GF-D8 (cell line): ENCODE results near the gene PALB2.

Experiments used
- DNase-seq: peaks from one replicate; lab custom pipeline; 2025; lab: John Stamatoyannopoulos, UW

Gene PALB2

GRCh38 chr16:23581764-23582163, 59.3 kb downstream of the PALB2 start:
- DNase-seq: no peak

- no peak for DNase-seq
Observed at GRCh38 chr16:23580391-23580790, 60.7 kb downstream of the PALB2 start.

GRCh38 chr16:23579371-23579770, 61.7 kb downstream of the PALB2 start:
- DNase-seq: no peak

- no peak for DNase-seq
Observed at GRCh38 chr16:23578101-23578830, 62.8 kb downstream of the PALB2 start.

GRCh38 chr16:23577493-23577892, 63.6 kb downstream of the PALB2 start:
- DNase-seq: no peak

GRCh38 chr16:23575834-23576233, 65.3 kb downstream of the PALB2 start:
- DNase-seq: no peak

GRCh38 chr16:23573817-23574216, 67.3 kb downstream of the PALB2 start:
- no peak for DNase-seq

GRCh38 chr16:23572394-23572793, 68.7 kb downstream of the PALB2 start:
- no peak for DNase-seq

GRCh38 chr16:23571895-23572294, 69.2 kb downstream of the PALB2 start:
- no peak for DNase-seq

GRCh38 chr16:23570992-23571632, 70.0 kb downstream of the PALB2 start:
- DNase-seq: no peak

GRCh38 chr16:23567602-23568001, 73.5 kb downstream of the PALB2 start:
- DNase-seq: no peak

- no peak for DNase-seq
Observed at GRCh38 chr16:23566724-23567123, 74.4 kb downstream of the PALB2 start.

GRCh38 chr16:23564575-23565363, 76.3 kb downstream of the PALB2 start:
- no peak for DNase-seq

GRCh38 chr16:23563186-23563585, 77.9 kb downstream of the PALB2 start:
- DNase-seq: no peak

- no peak for DNase-seq
Observed at GRCh38 chr16:23562505-23562904, 78.6 kb downstream of the PALB2 start.

- no peak for DNase-seq
Observed at GRCh38 chr16:23561586-23561985, 79.5 kb downstream of the PALB2 start.

GRCh38 chr16:23557779-23558702, 83.1 kb downstream of the PALB2 start:
- no peak for DNase-seq

- peak; percentile 94 for DNase-seq
Observed at GRCh38 chr16:23556881-23557778, 84.0 kb downstream of the PALB2 start, which contains the start of the genes EARS2 and UBFD1. TSS of gene EARS2 (minus strand) at chr16:23557350. CDS start at chr16:23557343, 7 bp downstream. TSS of gene UBFD1 (plus strand) at chr16:23557727. CDS start at chr16:23557743, 16 bp downstream.

- DNase-seq: no peak
Observed at GRCh38 chr16:23554536-23554935, 86.6 kb downstream of the PALB2 start.
